DOHH2 (cell line): ENCODE data around the gene MAPK6.

Experiments
- EZH2phosphoT487 ChIP-seq: fragments of 200-600 bp; sonication (generic); IDR thresholded peaks from 2 replicates; pipeline ENCODE4 v1.6.1; 2017; ENCODE audit warnings: borderline replicate concordance, mild to moderate bottlenecking, antibody characterized with exemption, low read length, moderate library complexity, mixed read lengths
- TF ChIP-seq, protein P1 (sequence below): fragments of 200-600 bp; sonication (generic); IDR thresholded peaks from one replicate; pipeline ENCODE4 v1.5.1; 2014; ENCODE audit warnings: antibody characterized with exemption, mild to moderate bottlenecking, low read depth, low read length; ENCODE audit not compliant: poor library complexity, severe bottlenecking

- TF ChIP-seq, protein P1, sequence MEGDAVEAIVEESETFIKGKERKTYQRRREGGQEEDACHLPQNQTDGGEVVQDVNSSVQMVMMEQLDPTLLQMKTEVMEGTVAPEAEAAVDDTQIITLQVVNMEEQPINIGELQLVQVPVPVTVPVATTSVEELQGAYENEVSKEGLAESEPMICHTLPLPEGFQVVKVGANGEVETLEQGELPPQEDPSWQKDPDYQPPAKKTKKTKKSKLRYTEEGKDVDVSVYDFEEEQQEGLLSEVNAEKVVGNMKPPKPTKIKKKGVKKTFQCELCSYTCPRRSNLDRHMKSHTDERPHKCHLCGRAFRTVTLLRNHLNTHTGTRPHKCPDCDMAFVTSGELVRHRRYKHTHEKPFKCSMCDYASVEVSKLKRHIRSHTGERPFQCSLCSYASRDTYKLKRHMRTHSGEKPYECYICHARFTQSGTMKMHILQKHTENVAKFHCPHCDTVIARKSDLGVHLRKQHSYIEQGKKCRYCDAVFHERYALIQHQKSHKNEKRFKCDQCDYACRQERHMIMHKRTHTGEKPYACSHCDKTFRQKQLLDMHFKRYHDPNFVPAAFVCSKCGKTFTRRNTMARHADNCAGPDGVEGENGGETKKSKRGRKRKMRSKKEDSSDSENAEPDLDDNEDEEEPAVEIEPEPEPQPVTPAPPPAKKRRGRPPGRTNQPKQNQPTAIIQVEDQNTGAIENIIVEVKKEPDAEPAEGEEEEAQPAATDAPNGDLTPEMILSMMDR: no peak
- no peak for TF ChIP-seq EZH2phosphoT487
Measured at GRCh38 chr15:52095597-52096262, 76.7 kb downstream of the MAPK6 start.
